ENCODE results near the gene MTMR1. TPM values are rescaled to one million over a fixed set of nuclear protein-coding genes. Genes with fewer than 3 reads are reported as not detected.

The MTMR1 gene
- total RNA-seq, 4 donors from 2014 or later = 32.6 to 54.4 (median 38.4) TPM

DNA sequence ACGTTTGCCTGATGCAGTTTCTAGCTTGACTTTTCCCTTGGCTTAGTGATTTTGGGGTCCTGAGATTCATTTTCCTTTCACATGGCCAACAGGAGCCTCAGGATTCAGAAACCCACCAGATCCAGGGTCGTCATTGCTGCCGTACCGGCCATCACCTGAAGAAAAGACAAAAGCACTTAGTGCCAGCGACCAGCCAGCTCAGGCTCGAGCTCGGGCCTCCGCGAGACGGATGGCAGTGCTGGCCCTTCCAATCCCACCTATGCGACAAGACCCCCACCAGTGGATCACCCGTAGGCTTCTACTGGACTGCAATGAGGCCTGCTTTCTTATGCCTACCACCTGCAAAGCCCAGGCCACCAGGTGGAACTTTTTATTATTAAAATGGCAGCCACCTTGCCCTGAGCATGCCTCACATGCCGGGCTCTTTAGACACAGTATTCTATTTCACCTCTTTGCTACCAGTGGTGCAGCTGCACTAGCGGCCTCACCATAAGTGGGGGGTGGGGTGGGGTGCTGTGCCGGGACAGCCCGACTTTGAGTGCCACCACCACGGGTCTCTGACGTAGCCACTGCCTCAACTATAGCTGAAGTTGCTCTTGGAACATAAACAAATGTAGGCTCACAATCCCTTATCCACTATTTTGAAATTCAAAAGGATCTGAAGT lies 84.3 kb downstream of the MTMR1 start:
- no peaks in the 10 kb centered on the region for H3K27me3 ChIP-seq
- no peak for DNase-seq (ENCODE audit: low spot score in 2 of 2)
- H3K9me3 ChIP-seq = no peaks in the 10 kb centered on the region
- peaks cover 6% of the 10 kb centered on the region for H3K36me3 ChIP-seq
- H3K4me3 ChIP-seq = no peak overlapping the region
- H3K4me1 ChIP-seq = peaks cover under 1% of the 10 kb centered on the region
- TF ChIP-seq, protein P1, sequence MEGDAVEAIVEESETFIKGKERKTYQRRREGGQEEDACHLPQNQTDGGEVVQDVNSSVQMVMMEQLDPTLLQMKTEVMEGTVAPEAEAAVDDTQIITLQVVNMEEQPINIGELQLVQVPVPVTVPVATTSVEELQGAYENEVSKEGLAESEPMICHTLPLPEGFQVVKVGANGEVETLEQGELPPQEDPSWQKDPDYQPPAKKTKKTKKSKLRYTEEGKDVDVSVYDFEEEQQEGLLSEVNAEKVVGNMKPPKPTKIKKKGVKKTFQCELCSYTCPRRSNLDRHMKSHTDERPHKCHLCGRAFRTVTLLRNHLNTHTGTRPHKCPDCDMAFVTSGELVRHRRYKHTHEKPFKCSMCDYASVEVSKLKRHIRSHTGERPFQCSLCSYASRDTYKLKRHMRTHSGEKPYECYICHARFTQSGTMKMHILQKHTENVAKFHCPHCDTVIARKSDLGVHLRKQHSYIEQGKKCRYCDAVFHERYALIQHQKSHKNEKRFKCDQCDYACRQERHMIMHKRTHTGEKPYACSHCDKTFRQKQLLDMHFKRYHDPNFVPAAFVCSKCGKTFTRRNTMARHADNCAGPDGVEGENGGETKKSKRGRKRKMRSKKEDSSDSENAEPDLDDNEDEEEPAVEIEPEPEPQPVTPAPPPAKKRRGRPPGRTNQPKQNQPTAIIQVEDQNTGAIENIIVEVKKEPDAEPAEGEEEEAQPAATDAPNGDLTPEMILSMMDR (IDR thresholded peaks at IDR 0.05) = no peak
- TF ChIP-seq POLR2AphosphoS5 (IDR thresholded peaks at IDR 0.05) (no peak), EP300 (IDR thresholded peaks at IDR 0.05) (no peak), POLR2A (IDR thresholded peaks at IDR 0.05) (no peak)
- WGBS = 84% methylated on average over 18 of the region's 18 CpGs
- H3K27ac ChIP-seq = no peak overlapping the region

DNA sequence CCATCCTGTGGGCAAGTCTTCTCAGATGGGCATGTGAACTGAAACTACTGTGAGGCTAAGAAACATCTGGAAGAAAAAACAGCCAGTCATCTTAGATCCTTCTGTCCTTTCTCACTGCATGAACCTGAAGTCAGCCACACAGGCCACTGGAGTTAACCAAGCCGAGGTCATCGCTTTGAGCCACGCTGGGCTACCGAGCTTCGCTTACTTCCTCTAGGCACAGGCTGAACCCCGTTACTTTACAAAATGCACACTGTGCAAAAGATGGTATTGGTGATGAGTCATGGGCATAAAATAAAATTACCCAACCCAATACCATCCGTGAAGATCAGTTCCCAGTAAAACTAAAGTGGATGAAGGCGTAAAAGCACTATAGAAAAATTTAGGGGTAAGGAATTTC lies 86.2 kb downstream of the MTMR1 start:
- H3K4me1 ChIP-seq = no peaks in the 10 kb centered on the region
- no peak overlapping the region for H3K27ac ChIP-seq
- no peak for DNase-seq (ENCODE audit: low spot score in 2 of 2)
- H3K9me3 ChIP-seq = no peaks in the 10 kb centered on the region
- H3K36me3 ChIP-seq = peaks cover 6% of the 10 kb centered on the region
- no peaks in the 10 kb centered on the region for H3K27me3 ChIP-seq
- no peak overlapping the region for H3K4me3 ChIP-seq
- WGBS = 73% methylated on average over 8 of the region's 8 CpGs
- TF ChIP-seq, protein P1 (IDR thresholded peaks at IDR 0.05) = no peak
- no peak for TF ChIP-seq EP300 (IDR thresholded peaks at IDR 0.05)
- TF ChIP-seq POLR2A (IDR thresholded peaks at IDR 0.05) = no peak
- TF ChIP-seq POLR2AphosphoS5 (IDR thresholded peaks at IDR 0.05) = no peak

DNA sequence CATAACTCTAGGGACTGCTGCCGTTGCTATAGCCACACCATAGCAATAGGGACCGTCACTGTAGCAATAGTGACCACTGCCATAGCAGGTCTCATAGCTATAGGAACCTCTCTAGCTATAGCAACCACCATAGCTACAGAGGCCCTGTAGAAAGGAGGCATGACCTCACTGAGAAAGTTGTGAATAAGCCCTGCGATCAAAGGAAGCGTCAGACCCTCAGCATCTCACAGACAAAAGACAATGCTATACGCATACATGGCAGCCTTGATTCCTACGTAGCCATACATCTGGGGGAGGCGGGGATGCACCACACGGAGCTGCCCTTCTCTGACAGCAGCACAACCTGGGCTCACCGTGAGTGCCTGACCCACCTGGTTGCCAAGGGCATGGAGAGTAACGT lies 88.5 kb downstream of the MTMR1 start:
- no peak overlapping the region for H3K27ac ChIP-seq
- 80% methylated on average over 8 of the region's 10 CpGs for WGBS
- TF ChIP-seq POLR2A (IDR thresholded peaks at IDR 0.05) (no peak), POLR2AphosphoS5 (IDR thresholded peaks at IDR 0.05) (no peak), EP300 (IDR thresholded peaks at IDR 0.05) (no peak)
- TF ChIP-seq, protein P1 (IDR thresholded peaks at IDR 0.05) = no peak
- no peak overlapping the region for H3K4me3 ChIP-seq
- no peak for DNase-seq (ENCODE audit: low spot score in 2 of 2)
- H3K36me3 ChIP-seq = no peaks in the 10 kb centered on the region
- no peaks in the 10 kb centered on the region for H3K27me3 ChIP-seq
- H3K4me1 ChIP-seq = no peaks in the 10 kb centered on the region
- no peaks in the 10 kb centered on the region for H3K9me3 ChIP-seq

DNA sequence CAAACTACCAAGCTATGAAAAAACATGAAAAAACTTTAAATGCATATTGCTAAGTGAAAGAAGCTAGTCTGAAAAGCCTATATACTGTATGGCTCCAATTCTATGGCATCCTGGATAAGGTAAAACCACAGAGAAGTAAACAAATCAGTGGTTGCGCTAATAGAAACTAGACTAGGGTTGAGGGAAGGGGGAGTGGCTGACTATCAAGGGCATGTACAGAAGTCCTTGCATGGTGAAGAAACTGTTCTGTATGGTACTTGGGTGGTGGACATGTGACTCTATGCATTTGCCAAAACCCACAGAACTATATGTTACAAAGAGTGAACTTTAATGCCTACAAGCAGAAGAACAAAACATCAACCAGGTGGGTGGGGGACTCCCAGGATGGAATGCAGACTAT lies 96.8 kb downstream of the MTMR1 start:
- DNase-seq (ENCODE audit: low spot score in 2 of 2) = no peak

DNA sequence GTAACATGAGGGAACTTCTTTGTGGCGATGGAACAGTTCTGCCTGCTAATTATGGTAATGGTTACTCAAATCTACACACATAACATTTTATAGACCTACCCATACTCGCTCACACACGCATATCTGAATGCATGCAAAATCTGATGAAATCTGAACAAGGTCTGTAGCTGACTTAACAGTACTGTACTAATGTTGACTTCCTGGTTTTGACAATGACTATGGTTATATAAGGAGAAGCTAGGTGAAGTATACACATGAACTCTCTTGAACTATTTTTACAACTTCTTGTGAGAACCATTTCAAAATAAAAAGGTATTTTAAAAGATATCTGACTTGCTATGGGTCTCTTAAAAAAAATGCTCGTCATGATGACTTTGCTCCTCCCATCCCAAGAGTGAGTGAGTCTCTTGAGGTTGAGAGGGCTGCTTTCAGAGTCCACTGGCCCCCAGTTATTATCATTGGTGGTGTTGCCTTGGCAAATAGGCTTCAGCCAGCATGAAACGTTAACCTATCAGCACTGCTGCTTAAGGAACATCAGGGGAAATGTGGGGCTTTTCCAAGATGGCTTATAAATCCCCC lies 99.8 kb downstream of the MTMR1 start:
- TF ChIP-seq EP300 (IDR thresholded peaks at IDR 0.05) = no peak
- no peak for TF ChIP-seq POLR2A (IDR thresholded peaks at IDR 0.05)
- no peak for TF ChIP-seq POLR2AphosphoS5 (IDR thresholded peaks at IDR 0.05)
- TF ChIP-seq, protein P1 (IDR thresholded peaks at IDR 0.05) = no peak
- no peaks in the 10 kb centered on the region for H3K9me3 ChIP-seq
- WGBS = 77% methylated on average over 5 of the region's 5 CpGs
- H3K36me3 ChIP-seq = peaks cover 28% of the 10 kb centered on the region
- H3K4me3 ChIP-seq = no peak overlapping the region
- H3K27me3 ChIP-seq = no peaks in the 10 kb centered on the region
- no peaks in the 10 kb centered on the region for H3K4me1 ChIP-seq
- DNase-seq (ENCODE audit: low spot score in 2 of 2) = no peak
- H3K27ac ChIP-seq = no peak overlapping the region

More for the DNA sequence above, 96.8 kb downstream of the MTMR1 start:
- Histone ChIP-seq H3K4me1 (no peaks in the 10 kb centered on the region), H3K4me3 (no peak overlapping the region), H3K9me3 (no peaks in the 10 kb centered on the region), H3K27ac (no peak overlapping the region), H3K27me3 (no peaks in the 10 kb centered on the region), H3K36me3 (peaks cover 24% of the 10 kb centered on the region)
- TF ChIP-seq EP300 (IDR thresholded peaks at IDR 0.05) (no peak), POLR2A (IDR thresholded peaks at IDR 0.05) (no peak), POLR2AphosphoS5 (IDR thresholded peaks at IDR 0.05) (no peak)
- TF ChIP-seq, protein P1 (IDR thresholded peaks at IDR 0.05) = no peak
- 100% methylated on average over 1 of the region's 1 CpG for WGBS
